ENCODE data around the gene HNRNPH1. TPM values are rescaled to one million over a fixed set of nuclear protein-coding genes. Genes with fewer than 3 reads are reported as not detected.

HNRNPH1 gene
- total and polyA plus RNA-seq, 2 experiments from 2014 or later, result 410 to 715 TPM

DNA sequence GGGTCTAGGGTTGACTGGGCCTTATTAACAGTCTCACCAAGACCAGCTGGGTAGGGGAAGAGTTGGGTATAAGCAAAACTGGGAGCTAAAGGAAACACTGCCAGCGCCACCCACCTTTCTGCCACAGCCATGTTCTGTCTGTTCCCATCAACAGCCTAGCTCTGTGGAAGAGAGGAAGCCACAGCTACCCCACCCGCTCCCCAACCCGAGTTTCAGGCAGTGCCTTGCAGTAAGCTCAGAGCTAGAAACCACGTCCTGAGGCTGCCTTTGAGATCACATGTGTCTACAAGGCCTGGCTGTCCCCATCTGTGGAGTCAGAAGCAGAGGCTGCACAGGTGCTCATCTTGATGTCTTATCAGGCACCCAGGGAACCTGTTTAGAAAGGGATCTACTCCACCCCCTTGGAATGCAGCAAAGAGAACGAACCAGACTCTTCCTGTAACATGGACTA lies 15.3 kb downstream of the HNRNPH1 start:
- Mint-ChIP-seq H3K4me3 (no peak overlapping the region), H3K27ac (no peak overlapping the region), H3K27me3 (ENCODE audit: insufficient read depth, low read depth, poor library complexity) (peaks cover 62% of the 10 kb centered on the region), H3K9me3 (no peaks in the 10 kb centered on the region; the same call in 2 of the 3 replicates), H3K36me3 (ENCODE audit: low read depth) (peaks cover 81% of the 10 kb centered on the region), H3K4me1 (peaks cover 10% of the 10 kb centered on the region; the same call in 2 of the 3 replicates)
- H3K27ac ChIP-seq (ENCODE audit: low read depth), result peak overlapping the region; percentile 69; the same call in 1 of the 2 replicates
- no peaks in the 10 kb centered on the region for H3K9me2 ChIP-seq (ENCODE audit: insufficient read depth)
- no peaks in the 10 kb centered on the region; the same call in 1 of the 2 replicates for H3K4me1 ChIP-seq (ENCODE audit: insufficient read depth)
- no peak overlapping the region for H3K4me2 ChIP-seq
- H3K4me3 ChIP-seq, result no peak overlapping the region
- TF ChIP-seq NANOG (IDR thresholded peaks at IDR 0.05; ENCODE audit: borderline replicate concordance), result no peak
- TF ChIP-seq EZH2phosphoT487 (IDR thresholded peaks at IDR 0.05; ENCODE audit: unreplicated experiment), result no peak
- no peak for TF ChIP-seq JUNB (IDR thresholded peaks at IDR 0.05; ENCODE audit: unreplicated experiment)
- no peak for TF ChIP-seq EZH2 (IDR thresholded peaks at IDR 0.05; ENCODE audit: low read depth, unreplicated experiment)
- peaks cover 59% of the 10 kb centered on the region for H3F3A ChIP-seq (replicated peaks; ENCODE audit: low read depth)
- H3K27me3 ChIP-seq (ENCODE audit: insufficient read depth), result no peaks in the 10 kb centered on the region
- no peaks in the 10 kb centered on the region for H3K79me2 ChIP-seq (replicated peaks; ENCODE audit: insufficient read depth)
- DNase-seq (ENCODE audit: low spot score) (no peak), ATAC-seq (no peak)
- H4K20me1 ChIP-seq (replicated peaks; ENCODE audit: insufficient read depth), result peaks cover 18% of the 10 kb centered on the region
- peaks cover 22% of the 10 kb centered on the region for H3K36me3 ChIP-seq (ENCODE audit: insufficient read depth)
- H2AFZ ChIP-seq, result no peak overlapping the region

DNA sequence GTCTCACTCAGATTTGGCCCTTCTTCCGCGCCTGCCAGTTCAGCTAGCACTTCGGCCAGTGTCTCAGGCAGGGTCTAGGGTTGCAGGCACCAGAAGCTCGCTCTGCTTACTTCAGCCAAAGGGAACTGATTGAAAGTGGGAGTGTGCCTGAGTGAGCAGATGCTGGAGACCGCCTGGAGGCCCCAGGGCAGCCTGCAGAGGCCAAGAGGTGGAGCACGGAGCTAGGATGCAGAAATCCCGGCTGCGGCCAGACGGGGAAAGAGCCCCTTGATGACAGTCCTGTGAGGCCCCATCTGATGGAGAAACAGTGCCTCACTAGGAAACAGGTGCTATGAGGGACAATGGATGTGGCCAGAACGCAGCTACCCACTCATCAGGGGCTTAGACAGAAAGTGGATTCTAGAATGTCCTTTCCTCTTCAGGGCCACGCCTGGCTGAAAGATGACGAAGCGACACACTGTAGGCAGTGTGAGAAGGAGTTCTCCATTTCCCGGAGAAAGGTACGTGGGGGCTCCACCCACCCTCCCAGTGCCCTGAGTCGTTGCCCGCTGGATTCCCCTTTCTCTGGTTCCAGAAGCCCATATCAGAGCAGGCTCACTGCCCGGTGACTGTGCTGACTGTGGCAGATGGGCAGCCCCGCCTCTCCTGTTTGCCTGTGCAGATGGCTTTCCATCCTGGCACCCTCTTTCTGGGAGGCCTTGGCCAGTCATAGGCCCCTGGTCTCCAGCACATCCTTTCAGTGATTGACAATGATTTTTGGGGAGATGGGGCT lies 16.1 kb downstream of the HNRNPH1 start:
- no peaks in the 10 kb centered on the region; the same call in 2 of the 3 replicates for H3K9me3 Mint-ChIP-seq
- DNase-seq (ENCODE audit: low spot score) (no peak), ATAC-seq (peak; percentile 9)
- Histone ChIP-seq H4K20me1 (replicated peaks; ENCODE audit: insufficient read depth) (peaks cover 12% of the 10 kb centered on the region), H3K4me3 (no peak overlapping the region), H3F3A (replicated peaks; ENCODE audit: low read depth) (peaks cover 51% of the 10 kb centered on the region), H3K27ac (ENCODE audit: low read depth) (peak overlapping the region; percentile 72; the same call in 1 of the 2 replicates), H2AFZ (no peak overlapping the region), H3K27me3 (ENCODE audit: insufficient read depth) (no peaks in the 10 kb centered on the region), H3K4me1 (ENCODE audit: insufficient read depth) (no peaks in the 10 kb centered on the region; the same call in 1 of the 2 replicates), H3K79me2 (replicated peaks; ENCODE audit: insufficient read depth) (no peaks in the 10 kb centered on the region), H3K4me2 (no peak overlapping the region), H3K36me3 (ENCODE audit: insufficient read depth) (peaks cover 20% of the 10 kb centered on the region), H3K9me2 (ENCODE audit: insufficient read depth) (no peaks in the 10 kb centered on the region)
- H3K4me3 Mint-ChIP-seq, result no peak overlapping the region
- peaks cover 4% of the 10 kb centered on the region; the same call in 2 of the 3 replicates for H3K4me1 Mint-ChIP-seq
- peaks cover 79% of the 10 kb centered on the region for H3K36me3 Mint-ChIP-seq (ENCODE audit: low read depth)
- H3K27me3 Mint-ChIP-seq (ENCODE audit: insufficient read depth, low read depth, poor library complexity), result peaks cover 58% of the 10 kb centered on the region
- peak overlapping the region; percentile 88; the same call in 1 of the 2 replicates for H3K27ac Mint-ChIP-seq
- TF ChIP-seq STAT1 (IDR thresholded peaks at IDR 0.05; ENCODE audit: unreplicated experiment), result no peak
- no peak for TF ChIP-seq CREB1 (CRISPR knock-in tag; IDR thresholded peaks at IDR 0.05; ENCODE audit: low read depth)
- TF ChIP-seq CTCF (conservative IDR thresholded peaks at IDR 0.05; ENCODE audit: low read depth in 2 of 2), result no peak
- TF ChIP-seq ZNF114 (CRISPR knock-in tag; IDR thresholded peaks at IDR 0.05), result no peak
- no peak for TF ChIP-seq POLR2AphosphoS5 (IDR thresholded peaks at IDR 0.05; ENCODE audit: low read depth)
- no peak for TF ChIP-seq EZH2 (IDR thresholded peaks at IDR 0.05; ENCODE audit: low read depth, unreplicated experiment)
- TF ChIP-seq ETS1 (IDR thresholded peaks at IDR 0.05), result no peak
- no peak for TF ChIP-seq REST (IDR thresholded peaks at IDR 0.05; ENCODE audit: unreplicated experiment)

All from GM23338 (cell line).